ENCODE measurements around the gene ZNFX1. TPM values are rescaled to one million over a fixed set of nuclear protein-coding genes. Genes with fewer than 3 reads are reported as not detected.
A peak's percentile ranks its signal among the peaks of the same experiment; 100 is the strongest.
"Not testable (repeated sequence)": the region's sequence is repeated elsewhere in the genome, so short reads cannot be mapped to it uniquely, and the experiment has no call there.

The ZNFX1 gene
- total RNA-seq, 1 donor = 56.6 TPM

- DNase-seq (ENCODE audit: low read depth) = no peak
- TF ChIP-seq CTCF (IDR thresholded peaks at IDR 0.05; ENCODE audit: insufficient read depth, low read depth, low read length) = no peak
- H3K4me3 ChIP-seq (ENCODE audit: low read depth, low read length) = no peak overlapping the region
Observed at GRCh38 chr20:49199729-49200293, 78.0 kb downstream of the ZNFX1 start.

- DNase-seq (ENCODE audit: low read depth); H3K4me3 ChIP-seq (ENCODE audit: low read depth, low read length): not testable (repeated sequence)
Observed at GRCh38 chr20:49192944-49193518, 84.8 kb downstream of the ZNFX1 start.

Small RNA genes within 50 kb of the gene (small RNA-seq; reads per million reads assigned to genes)
- gene SNORD12B (500 reads per million, percentile 98 among the genes with 10 or more reads in this experiment), gene SNORD12C (277 reads per million, percentile 98 among the genes with 10 or more reads in this experiment)

Other genes with a start within 250 kb of the ZNFX1 start
- 67.6 and 114 TPM in 2 replicates for gene CSE1L, start 231.7 kb downstream of the ZNFX1 start, total RNA-seq
- 54.4 and 56.6 TPM in 2 replicates for gene STAU1, start 89.7 kb downstream of the ZNFX1 start, total RNA-seq
- 28.7 and 33.2 TPM in 2 replicates for gene DDX27, start 58.6 kb downstream of the ZNFX1 start, total RNA-seq
- 0.32 TPM in 1 of 2 replicates, not detected in the other for gene KCNB1, start 204.6 kb upstream of the ZNFX1 start, total RNA-seq

Data from fibroblast of villous mesenchyme (primary cell).